ENCODE results near the gene CRIP3. TPM values are rescaled to one million over a fixed set of nuclear protein-coding genes. Genes with fewer than 3 reads are reported as not detected.
A peak's percentile ranks its signal among the peaks of the same experiment; 100 is the strongest.

Gene CRIP3
- total RNA-seq, 4 donors from 2014 or later: 1.5 to 2.7 TPM; not detected in 2

- H3K4me3 ChIP-seq: no peak overlapping the region
- TF ChIP-seq POLR2A (IDR thresholded peaks at IDR 0.05) (no peak), CTCF (IDR thresholded peaks at IDR 0.05) (no peak)
- no peak overlapping the region for H3K27ac ChIP-seq
- H3K4me1 ChIP-seq: peaks cover 0 to 4% of the 10 kb centered on the region in 2 donors
- H3K36me3 ChIP-seq: no peaks in the 10 kb centered on the region
- DNase-seq: no peak
- intact Hi-C loops (cut with DNase I; ENCODE audit: low total_unique reads): no loop called here
- no peaks in the 10 kb centered on the region for H3K27me3 ChIP-seq
- H3K9me3 ChIP-seq: no peaks in the 10 kb centered on the region
Observed at GRCh38 chr6:43280234-43280633, 28.4 kb downstream of the CRIP3 start.

- Histone ChIP-seq H3K4me3 (no peak overlapping the region), H3K27ac (peak overlapping the region in 1 of 2 donors; percentile 27), H3K9me3 (no peaks in the 10 kb centered on the region), H3K36me3 (no peaks in the 10 kb centered on the region), H3K4me1 (peaks cover 0 to 10% of the 10 kb centered on the region in 2 donors), H3K27me3 (no peaks in the 10 kb centered on the region)
- no peak for DNase-seq
- intact Hi-C loops (cut with DNase I; ENCODE audit: low total_unique reads): no loop called here
- TF ChIP-seq CTCF (IDR thresholded peaks at IDR 0.05) (no peak), POLR2A (IDR thresholded peaks at IDR 0.05) (no peak)
Observed at GRCh38 chr6:43278524-43279078, 30.0 kb downstream of the CRIP3 start.

- Histone ChIP-seq H3K9me3 (no peaks in the 10 kb centered on the region), H3K36me3 (no peaks in the 10 kb centered on the region), H3K4me3 (no peak overlapping the region), H3K27me3 (no peaks in the 10 kb centered on the region), H3K4me1 (peaks cover 0 to 10% of the 10 kb centered on the region in 2 donors), H3K27ac (peak overlapping the region in 1 of 2 donors; percentile 27)
- DNase-seq: no peak
- no peak for TF ChIP-seq POLR2A (IDR thresholded peaks at IDR 0.05)
- intact Hi-C loops (cut with DNase I; ENCODE audit: low total_unique reads): no loop called here
Observed at GRCh38 chr6:43277643-43278523, 30.7 kb downstream of the CRIP3 start.

- no peak for TF ChIP-seq CTCF (IDR thresholded peaks at IDR 0.05)
- TF ChIP-seq POLR2A (IDR thresholded peaks at IDR 0.05): no peak
- intact Hi-C loops (cut with DNase I; ENCODE audit: low total_unique reads): no loop called here
Observed at GRCh38 chr6:43277306-43277642, 31.4 kb downstream of the CRIP3 start.

GRCh38 chr6:43276577-43277305 lies 31.9 kb downstream of the CRIP3 start:
- DNase-seq: no peak
- TF ChIP-seq CTCF (IDR thresholded peaks at IDR 0.05) (no peak), POLR2A (IDR thresholded peaks at IDR 0.05) (no peak)
- H3K4me1 ChIP-seq: peaks cover 0 to 10% of the 10 kb centered on the region in 2 donors
- no peak overlapping the region for H3K27ac ChIP-seq
- no peak overlapping the region for H3K4me3 ChIP-seq
- intact Hi-C loops (cut with DNase I; ENCODE audit: low total_unique reads): no loop called here
- no peaks in the 10 kb centered on the region for H3K9me3 ChIP-seq
- H3K36me3 ChIP-seq: no peaks in the 10 kb centered on the region
- H3K27me3 ChIP-seq: no peaks in the 10 kb centered on the region

More at GRCh38 chr6:43277306-43277642, 31.4 kb downstream of the CRIP3 start:
- no peaks in the 10 kb centered on the region for H3K27me3 ChIP-seq
- no peak overlapping the region for H3K27ac ChIP-seq
- H3K4me3 ChIP-seq: no peak overlapping the region
- no peaks in the 10 kb centered on the region for H3K9me3 ChIP-seq
- no peak for DNase-seq
- H3K4me1 ChIP-seq: peaks cover 0 to 10% of the 10 kb centered on the region in 2 donors
- H3K36me3 ChIP-seq: no peaks in the 10 kb centered on the region

All from uterus (tissue), 4 donors.